GM21528 (cell line): ENCODE measurements around the gene MINK1.

Source experiments
- ATAC-seq: cut with Tn5 transposase; IDR thresholded peaks from one replicate; pipeline ENCODE4 v1.9.1; 2021; ENCODE audit warnings: mild to moderate bottlenecking, moderate library complexity; ENCODE audit not compliant: unreplicated experiment, low FRiP score

The MINK1 gene

DNA sequence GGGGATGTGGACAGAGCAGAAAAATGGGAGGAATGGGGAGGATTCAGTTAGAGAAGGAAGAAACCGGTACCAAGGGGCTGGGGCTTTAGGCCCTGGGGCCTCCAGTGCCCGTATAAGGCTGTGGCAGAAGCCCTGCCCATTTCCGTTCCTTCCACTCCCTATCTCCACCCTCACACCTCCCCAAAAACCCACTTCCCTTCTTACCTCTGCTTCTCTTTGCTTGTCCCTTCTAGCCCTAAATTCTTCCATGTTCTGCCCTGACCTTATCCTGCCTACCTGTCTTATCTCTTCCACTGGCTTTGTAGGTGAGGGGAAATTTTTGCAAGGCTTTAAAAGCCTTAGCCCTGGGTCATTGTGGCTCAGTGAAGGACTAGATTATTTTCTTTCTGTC lies 111.0 kb downstream of the MINK1 start:
- no peak for ATAC-seq

DNA sequence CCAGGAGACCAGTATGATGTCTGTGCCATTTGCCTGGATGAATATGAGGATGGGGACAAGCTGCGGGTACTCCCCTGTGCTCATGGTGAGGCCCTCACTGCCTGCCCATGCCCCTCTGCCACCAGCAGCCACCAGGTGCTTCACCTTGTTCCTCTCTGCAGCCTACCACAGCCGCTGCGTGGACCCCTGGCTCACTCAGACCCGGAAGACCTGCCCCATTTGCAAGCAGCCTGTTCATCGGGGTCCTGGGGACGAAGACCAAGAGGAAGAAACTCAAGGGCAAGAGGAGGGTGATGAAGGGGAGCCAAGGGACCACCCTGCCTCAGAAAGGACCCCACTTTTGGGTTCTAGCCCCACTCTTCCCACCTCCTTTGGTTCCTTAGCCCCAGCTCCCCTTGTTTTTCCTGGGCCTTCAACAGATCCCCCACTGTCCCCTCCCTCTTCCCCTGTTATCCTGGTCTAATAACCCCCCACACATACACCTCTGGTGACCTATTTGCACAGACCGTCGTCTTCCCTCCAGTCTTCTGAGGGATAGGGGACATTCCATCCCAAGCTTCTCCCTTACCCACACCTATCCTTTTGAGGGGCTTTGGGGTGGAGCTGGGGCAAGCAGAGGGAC lies 111.5 kb downstream of the MINK1 start:
- ATAC-seq = no peak

DNA sequence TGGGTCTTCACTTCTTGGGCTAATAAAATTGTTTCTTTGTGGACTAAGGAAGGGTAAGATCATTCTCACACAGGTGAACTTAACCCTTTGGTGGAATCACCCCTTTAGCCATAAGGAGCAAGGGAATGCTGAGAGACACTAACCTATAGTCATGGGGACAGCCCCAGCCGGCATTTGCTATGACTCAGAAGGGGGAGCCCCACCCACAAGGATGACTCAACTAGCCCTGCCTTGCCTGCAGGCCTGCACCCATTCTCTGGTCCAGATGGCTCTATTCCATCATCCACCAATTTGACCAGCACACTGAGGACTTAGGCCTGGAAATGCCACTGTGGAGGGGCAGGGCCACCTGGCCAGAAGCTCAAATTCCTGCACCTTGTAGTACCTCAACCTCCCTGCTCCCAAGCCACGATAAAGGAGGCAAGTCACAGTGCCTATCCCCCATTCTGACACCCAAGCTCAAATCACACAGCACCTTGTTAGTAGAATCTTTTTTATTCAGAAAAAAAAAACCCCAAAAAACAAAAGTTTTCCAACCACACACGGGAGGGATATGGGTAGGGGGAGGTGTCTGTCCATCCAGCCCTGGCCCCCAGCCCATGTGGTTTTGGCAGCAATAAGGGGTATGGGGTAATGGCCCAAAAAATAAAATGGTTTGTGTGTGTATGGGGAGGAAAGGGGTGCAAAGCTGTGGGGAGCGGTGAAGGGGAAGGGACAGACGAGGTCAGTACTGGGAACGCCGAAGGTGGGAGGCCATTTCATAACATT lies 112.2 kb downstream of the MINK1 start:
- ATAC-seq = no peak

DNA sequence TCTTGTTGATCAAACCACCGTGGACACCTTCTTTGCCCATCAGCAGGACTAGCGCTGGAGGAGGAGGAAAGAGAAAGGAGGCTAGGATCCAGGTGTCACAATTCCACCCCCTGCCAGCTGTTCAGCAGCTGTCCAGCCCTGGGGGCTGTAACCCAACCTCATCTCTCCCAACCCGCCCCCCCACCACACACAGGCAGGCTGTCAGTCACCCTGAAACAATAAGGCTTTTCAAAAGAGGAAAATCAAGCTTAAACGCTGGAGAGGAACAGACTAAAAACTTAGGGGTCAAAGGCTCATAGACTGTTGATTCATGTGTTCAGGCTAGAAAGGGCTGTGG lies 112.8 kb downstream of the MINK1 start:
- ATAC-seq = no peak

DNA sequence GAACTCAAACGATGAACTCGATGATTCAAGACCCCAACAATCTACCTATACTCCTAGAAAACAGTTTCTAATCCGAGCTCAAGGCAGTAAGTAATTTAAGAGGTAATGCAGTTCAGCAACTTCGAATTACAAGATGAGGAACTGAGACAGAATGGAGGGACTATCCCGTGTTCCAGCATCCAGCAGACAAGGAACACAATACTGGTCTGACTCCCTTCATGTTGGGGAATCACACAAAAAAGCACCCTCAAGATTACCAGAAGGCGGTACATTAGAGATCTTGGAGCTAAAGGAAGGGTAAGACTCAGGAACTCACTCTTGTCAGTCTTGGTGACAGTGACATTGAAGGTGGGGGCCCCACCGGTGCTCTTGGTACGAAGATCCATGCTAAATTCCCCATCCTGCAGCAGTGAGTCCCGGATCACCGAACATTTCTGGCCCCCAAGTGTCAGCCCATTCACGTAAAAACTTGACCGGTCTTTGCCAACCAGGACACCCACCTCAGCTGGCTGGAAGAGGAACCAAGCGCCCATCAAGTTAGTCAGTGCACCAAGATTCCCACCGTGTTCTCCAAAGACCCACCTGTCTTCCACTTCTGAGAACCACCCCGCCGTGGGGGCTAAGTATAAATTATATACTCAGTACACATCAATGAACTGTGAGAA lies 113.3 kb downstream of the MINK1 start:
- no peak for ATAC-seq

DNA sequence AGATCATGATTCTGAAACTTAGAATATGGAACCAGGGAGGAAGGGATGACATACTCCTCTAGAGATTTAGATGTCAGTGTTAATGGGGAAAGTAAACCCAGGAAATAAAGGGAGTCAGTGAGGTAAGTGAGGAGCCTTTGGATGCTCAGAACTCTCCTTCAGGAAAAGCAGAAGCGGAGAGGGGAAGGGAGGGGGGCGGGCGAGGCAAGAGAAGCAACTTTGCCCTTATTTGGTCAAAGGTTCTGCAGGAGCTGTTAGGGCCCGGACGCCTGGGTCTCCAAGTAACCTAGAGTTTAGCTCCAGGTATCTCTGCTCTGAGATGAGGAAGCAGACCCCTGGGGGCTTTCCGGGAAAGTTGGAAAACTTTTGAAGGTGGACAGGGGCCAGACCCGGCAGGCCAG lies 113.9 kb downstream of the MINK1 start:
- ATAC-seq = no peak
